Kidney epithelial cell (primary cell): ENCODE measurements around the gene ZMYND10. TPM values are rescaled to one million over a fixed set of nuclear protein-coding genes. Genes with fewer than 3 reads are reported as not detected.
A peak's percentile ranks its signal among the peaks of the same experiment; 100 is the strongest.

Experiments
- DNase-seq: peaks from one replicate; pipeline ENCODE4 v3.0.0-alpha.2; 2010; ENCODE audit warnings: low read depth
- H3K27me3 ChIP-seq: 2 replicates; pipeline ENCODE4 v1.6.0; 2011; ENCODE audit warnings: low read length; ENCODE audit not compliant: control insufficient read depth, insufficient read depth
- H3K36me3 ChIP-seq: 2 replicates; pipeline ENCODE4 v1.5.1; 2011; ENCODE audit warnings: low read length; ENCODE audit not compliant: control insufficient read depth, insufficient read depth
- H3K4me3 ChIP-seq: 2 replicates; pipeline ENCODE4 v1.5.1; 2011; ENCODE audit warnings: low read depth, mild to moderate bottlenecking, control low read depth, low read length
- total RNA-seq: library from RNA; depleted of rRNA; stranded (reverse); fragments of >200 nt; gene quantifications from 2 replicates; pipeline ENCODE4 v1.2.3, GENCODE V29; 2015
- TF ChIP-seq, protein P1 (sequence below): IDR thresholded peaks from 2 replicates; pipeline ENCODE4 v1.5.1; 2011; ENCODE audit warnings: mild to moderate bottlenecking, moderate library complexity, low read length, control low read depth, inconsistent platforms; ENCODE audit not compliant: insufficient read depth, poor library complexity, severe bottlenecking

The ZMYND10 gene
- total RNA-seq, 1 donor from 2014 or later: 1.7 TPM

DNA sequence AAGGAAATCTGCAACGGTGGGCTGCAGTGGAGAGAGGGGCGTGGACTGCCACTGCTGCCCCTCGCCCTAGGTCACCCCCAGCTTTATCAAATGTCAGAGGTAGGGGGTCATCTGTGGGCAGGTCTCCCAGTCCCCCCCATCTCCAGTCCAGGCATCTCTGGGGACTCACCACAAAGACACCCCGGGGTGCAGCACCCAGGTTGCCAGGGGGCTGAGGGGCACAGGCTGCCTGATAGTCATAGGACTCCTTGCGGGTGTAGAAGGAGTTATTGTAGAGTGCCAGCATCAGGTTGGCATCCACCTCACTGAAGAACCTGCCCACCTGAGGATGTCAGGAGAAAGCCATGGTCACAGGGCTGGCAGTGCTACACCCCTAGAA is 20.3 kb upstream of the ZMYND10 start:
- no peak for DNase-seq
- peaks cover 12% of the 10 kb centered on the region for H3K27me3 ChIP-seq
- H3K36me3 ChIP-seq: no peaks in the 10 kb centered on the region
- TF ChIP-seq, protein P1, sequence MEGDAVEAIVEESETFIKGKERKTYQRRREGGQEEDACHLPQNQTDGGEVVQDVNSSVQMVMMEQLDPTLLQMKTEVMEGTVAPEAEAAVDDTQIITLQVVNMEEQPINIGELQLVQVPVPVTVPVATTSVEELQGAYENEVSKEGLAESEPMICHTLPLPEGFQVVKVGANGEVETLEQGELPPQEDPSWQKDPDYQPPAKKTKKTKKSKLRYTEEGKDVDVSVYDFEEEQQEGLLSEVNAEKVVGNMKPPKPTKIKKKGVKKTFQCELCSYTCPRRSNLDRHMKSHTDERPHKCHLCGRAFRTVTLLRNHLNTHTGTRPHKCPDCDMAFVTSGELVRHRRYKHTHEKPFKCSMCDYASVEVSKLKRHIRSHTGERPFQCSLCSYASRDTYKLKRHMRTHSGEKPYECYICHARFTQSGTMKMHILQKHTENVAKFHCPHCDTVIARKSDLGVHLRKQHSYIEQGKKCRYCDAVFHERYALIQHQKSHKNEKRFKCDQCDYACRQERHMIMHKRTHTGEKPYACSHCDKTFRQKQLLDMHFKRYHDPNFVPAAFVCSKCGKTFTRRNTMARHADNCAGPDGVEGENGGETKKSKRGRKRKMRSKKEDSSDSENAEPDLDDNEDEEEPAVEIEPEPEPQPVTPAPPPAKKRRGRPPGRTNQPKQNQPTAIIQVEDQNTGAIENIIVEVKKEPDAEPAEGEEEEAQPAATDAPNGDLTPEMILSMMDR: no peak
- no peak overlapping the region for H3K4me3 ChIP-seq

DNA sequence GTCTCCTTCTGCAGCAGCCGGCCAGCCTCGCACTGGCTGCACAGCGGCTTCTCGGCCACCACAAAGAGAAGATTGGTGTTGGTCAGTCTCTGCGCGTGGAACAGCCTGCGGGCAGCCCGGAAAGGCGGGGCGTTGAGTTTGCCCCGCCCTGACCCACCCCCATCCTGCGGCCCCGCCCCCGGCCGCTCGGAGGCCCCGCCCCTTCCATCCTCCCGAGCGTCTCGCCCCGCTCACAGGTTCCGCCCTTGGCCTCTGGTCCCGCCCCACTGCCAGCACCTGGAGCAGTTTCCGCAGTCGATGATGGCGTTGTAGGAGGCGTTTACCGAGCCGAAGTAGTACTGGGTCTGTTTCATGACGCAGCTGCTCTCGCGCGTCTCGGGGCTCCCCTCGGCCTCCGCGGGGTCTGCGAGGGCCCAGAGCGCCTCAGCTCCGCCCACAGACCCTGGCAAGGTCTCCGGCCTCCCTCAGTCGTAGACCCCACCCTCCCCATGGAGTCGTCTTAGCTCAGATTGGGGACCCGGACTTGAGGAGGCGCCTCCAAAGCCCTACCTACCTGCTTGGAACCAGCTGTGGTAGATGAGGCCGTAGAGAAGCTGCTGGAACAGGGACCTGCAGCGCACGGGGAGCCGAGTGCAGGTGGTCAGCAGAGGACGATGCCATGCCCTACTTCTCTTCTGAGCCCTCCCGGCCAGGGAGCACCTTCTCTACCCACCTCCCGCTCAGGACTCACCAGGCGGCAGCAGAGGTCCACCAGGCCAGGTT is 19.7 kb upstream of the ZMYND10 start:
- TF ChIP-seq, protein P1: no peak
- H3K4me3 ChIP-seq: peak overlapping the region; percentile 43
- peak; percentile 41 for DNase-seq
- H3K36me3 ChIP-seq: no peaks in the 10 kb centered on the region
- H3K27me3 ChIP-seq: peaks cover 12% of the 10 kb centered on the region

DNA sequence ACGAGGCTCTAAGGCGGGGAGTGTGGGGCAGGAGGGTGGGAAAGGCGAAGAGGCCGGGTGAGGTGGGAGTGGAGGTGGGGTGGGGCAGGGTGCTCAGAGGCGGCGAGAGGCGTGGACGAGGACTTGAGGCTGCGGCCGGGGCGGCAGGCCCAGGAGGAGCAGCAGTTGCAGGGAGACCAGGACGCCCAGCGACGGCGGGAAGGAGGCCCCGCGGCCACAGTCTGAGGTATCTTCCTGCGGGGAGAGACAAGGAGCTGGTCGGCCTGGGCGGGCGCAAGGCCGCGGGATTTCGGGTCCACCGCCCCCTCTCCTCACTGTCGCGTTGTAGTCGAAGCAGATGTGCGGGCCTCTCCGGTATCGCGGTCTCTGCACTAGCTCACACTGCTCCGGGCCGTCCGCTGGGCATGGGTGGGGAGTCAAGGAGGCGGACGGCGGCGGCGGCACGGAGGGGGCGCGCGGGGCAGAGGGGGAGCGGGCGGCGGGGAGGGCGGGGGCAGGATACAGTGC is 19.1 kb upstream of the ZMYND10 start:
- Histone ChIP-seq H3K36me3 (no peaks in the 10 kb centered on the region), H3K4me3 (peak overlapping the region; percentile 43), H3K27me3 (peaks cover 10% of the 10 kb centered on the region)
- DNase-seq: no peak
- TF ChIP-seq, protein P1: no peak

DNA sequence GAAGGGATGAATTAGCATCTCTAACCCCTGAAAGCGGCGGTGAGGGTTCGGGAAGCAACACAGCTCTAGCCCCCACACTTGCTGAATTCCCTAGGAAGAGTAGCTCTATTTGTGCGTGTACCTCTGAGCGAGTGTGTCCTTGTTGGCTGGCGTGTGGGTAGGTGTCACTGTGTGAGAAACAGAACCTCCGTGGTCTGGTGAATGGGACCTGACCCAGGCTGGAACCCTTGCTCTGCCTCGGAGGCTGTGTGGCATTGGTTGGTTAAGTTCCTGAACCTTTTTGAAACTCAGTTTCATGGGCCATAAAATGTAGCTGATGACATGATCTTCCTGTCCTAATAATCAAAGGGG is 14.2 kb upstream of the ZMYND10 start:
- no peaks in the 10 kb centered on the region for H3K27me3 ChIP-seq
- peaks cover 2% of the 10 kb centered on the region for H3K36me3 ChIP-seq
- peak overlapping the region; percentile 28 for H3K4me3 ChIP-seq
- DNase-seq: no peak
- TF ChIP-seq, protein P1: no peak

DNA sequence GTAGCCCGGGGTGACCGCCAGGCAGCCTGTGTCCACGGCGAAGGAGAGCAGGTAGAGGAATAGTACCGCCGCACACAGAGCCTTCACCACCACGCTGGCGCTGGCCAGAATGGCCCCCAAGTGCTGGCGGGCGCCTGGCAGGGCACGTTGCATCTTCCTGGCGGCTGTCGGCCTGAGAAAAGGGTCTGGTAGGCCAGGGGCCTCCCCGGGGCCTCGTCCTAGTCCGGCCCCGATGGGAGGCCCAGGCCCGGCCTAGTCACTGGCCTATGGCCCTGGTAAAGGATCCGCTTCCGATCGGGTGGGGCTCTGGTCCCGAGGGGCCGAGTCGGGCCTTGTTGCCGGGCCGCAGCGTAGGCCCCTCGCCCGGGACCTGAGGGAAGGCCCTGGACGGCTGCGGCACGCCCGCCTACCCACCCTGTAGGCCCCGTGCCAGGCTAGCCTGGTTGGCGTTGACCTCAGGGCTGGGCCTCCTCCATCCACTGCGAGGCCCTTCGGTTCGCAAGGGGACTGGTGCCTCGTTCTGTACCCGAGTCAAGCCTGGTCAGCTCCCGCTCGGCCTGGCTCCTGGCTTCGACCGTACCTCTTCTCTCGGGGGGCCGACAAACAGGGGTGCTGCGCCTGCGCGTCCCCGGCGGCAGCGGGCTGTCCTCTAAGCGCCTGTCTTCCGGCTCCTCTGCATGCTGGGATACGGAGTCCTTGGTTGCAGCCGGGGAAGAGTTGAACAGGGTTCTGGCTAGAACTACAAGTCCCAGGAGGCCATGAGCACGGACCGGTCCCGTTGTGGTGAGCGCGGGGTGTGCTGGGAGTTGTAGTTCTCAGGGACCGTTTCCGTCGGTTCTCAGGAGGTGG is 13.6 kb upstream of the ZMYND10 start, which contains the start of gene TMEM115:
Gene TMEM115 (minus strand): TSS at position 611 of the 849 bp plus-strand sequence. CDS start 458 bp downstream, at position 153.
- H3K27me3 ChIP-seq: no peaks in the 10 kb centered on the region
- DNase-seq: peak; percentile 98
- peaks cover 2% of the 10 kb centered on the region for H3K36me3 ChIP-seq
- peak within 1 kb of the TSS; percentile 83 for H3K4me3 ChIP-seq
- TF ChIP-seq, protein P1: no peak
